Right lobe of liver (tissue), 4 donors: ENCODE measurements around the gene AHNAK2.

Experiments
- POLR2A ChIP-seq: fragments of 450-650 bp; IDR thresholded peaks from one replicate; pipeline ENCODE4 v1.6.1; 2017; ENCODE audit warnings: antibody characterized with exemption, mild to moderate bottlenecking
- TF ChIP-seq, protein P1 (sequence below), 4 donors: fragments of 200-600 bp in 3 of 4; fragments of 450-650 bp in 1 of 4; IDR thresholded peaks; one replicate each; pipeline versions ENCODE4 v1.5.1 to v1.8.0; 2016 to 2022; ENCODE audit warnings: antibody characterized with exemption in 4 of 4, mild to moderate bottlenecking in 2 of 4
- donor health status: DM: no; HTN: no; CAD: no.
- donor health status: DM: no; HTN: no; CAD: no.
- donor health status: DM: no; HTN: yes; CAD: no.

DNA sequence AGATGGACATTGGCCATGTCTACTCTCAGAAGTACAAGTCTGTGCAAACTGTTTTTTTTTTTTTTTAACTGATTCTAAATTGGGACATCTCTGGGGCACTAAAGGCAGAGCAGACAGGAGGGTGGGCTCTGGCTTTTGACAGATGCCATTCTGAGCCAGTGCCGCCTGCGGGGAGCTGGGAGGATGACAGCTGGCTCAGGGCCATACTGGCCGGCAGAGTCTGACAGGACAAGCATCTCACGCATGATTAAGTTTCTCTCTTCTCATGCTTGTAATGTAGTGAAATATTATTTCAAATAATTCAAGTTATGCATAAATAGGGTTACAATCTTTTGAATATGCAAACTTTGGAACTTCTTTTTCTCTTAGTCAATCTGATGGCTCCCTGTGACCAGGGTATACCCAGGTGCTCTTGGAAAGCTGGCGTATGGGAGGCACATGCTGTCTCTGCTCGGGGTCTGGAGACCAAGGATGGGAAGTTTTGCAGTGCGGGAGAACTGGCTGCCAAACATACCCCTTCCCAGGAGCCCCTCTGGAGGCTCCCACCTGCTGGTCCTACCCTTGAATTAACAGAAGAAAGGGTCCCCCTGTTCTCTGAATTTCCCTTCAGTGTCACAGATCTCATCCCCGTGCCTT lies 35.1 kb upstream of the AHNAK2 start:
- no peak for TF ChIP-seq POLR2A
- TF ChIP-seq, protein P1, sequence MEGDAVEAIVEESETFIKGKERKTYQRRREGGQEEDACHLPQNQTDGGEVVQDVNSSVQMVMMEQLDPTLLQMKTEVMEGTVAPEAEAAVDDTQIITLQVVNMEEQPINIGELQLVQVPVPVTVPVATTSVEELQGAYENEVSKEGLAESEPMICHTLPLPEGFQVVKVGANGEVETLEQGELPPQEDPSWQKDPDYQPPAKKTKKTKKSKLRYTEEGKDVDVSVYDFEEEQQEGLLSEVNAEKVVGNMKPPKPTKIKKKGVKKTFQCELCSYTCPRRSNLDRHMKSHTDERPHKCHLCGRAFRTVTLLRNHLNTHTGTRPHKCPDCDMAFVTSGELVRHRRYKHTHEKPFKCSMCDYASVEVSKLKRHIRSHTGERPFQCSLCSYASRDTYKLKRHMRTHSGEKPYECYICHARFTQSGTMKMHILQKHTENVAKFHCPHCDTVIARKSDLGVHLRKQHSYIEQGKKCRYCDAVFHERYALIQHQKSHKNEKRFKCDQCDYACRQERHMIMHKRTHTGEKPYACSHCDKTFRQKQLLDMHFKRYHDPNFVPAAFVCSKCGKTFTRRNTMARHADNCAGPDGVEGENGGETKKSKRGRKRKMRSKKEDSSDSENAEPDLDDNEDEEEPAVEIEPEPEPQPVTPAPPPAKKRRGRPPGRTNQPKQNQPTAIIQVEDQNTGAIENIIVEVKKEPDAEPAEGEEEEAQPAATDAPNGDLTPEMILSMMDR (IDR thresholded peaks at IDR 0.05), result no peak
